GM18526 (cell line): ENCODE measurements around the gene AOC2.

ENCODE experiments used
- POLR2A ChIP-seq: IDR thresholded peaks from 3 replicates; pipeline ENCODE4 v1.6.1; 2011; ENCODE audit not compliant: insufficient read length; ENCODE audit errors: extremely low read depth

AOC2 gene

GRCh38 chr17:42817866-42818265 is 26.5 kb upstream of the AOC2 start:
- no peak for TF ChIP-seq POLR2A

DNA sequence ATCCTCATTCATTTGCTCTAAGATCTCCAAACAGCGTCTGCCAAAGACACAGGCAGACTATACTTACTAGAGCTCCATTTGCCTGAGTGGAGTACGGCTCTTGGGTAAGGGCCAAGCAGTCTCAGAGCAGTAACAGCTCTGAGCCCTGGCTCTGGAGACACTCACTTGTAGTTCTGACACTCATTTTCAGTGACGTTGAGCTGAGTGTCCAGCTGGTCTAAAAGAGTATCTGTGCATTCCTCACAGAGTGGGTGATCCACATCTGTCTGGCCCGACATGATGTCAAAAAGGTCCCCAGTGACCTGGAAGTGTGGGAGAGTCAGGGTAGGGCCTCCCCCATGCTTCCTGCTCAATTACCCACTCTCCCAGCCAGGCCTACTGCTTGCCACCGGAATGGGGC is 26.0 kb upstream of the AOC2 start:
- TF ChIP-seq POLR2A: no peak

DNA sequence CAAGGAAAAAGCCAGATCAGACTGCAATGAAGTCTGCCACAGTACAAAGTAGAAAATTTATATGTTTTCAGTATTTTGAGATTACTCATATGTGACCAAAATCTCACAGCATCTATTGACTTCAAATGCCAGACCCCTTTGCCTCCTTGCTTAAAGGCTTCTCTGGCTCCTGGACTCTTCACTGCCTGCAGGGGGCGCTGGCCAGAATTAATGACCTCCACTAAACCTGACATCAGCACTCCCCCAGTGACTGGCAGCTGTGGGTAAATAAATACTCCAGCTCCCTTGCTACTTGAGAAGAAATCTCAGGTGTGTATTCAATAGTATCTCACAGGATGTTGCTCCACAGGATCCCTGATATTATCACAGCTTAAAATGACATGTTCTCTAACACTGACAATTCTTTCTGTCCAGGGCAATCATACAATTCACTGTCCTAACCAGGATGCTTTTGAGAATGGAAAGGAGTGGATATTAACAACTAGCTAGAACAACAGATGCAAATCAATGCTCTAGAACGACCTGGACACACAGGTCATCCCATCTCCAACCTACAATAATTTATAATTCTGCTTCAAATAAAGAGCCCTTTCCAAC is 24.3 kb upstream of the AOC2 start:
- no peak for TF ChIP-seq POLR2A

GRCh38 chr17:42821176-42821575 is 23.2 kb upstream of the AOC2 start:
- TF ChIP-seq POLR2A: no peak

- TF ChIP-seq POLR2A: no peak
Measured at GRCh38 chr17:42827472-42827871, 16.9 kb upstream of the AOC2 start.

DNA sequence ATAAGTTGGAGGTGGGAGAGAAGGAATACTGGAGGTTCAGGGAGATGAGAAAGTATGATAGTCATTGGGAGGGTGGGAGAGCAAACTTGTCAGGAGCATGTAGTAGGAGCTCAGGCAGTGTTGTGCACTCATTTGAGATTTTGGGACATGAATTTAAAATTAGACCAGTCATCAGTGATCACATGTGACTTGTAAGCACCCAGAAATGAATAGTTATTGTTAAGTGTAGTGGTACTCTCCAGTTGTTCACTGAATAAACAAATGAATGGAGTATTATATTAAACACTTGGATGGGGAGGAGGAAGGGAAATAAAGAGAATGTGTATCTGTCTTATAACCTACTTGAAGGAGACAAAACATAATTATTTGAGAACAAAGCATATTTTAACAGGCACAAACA is 13.4 kb upstream of the AOC2 start:
- TF ChIP-seq POLR2A: no peak

GRCh38 chr17:42832213-42832933 is 12.0 kb upstream of the AOC2 start:
- TF ChIP-seq POLR2A: no peak

DNA sequence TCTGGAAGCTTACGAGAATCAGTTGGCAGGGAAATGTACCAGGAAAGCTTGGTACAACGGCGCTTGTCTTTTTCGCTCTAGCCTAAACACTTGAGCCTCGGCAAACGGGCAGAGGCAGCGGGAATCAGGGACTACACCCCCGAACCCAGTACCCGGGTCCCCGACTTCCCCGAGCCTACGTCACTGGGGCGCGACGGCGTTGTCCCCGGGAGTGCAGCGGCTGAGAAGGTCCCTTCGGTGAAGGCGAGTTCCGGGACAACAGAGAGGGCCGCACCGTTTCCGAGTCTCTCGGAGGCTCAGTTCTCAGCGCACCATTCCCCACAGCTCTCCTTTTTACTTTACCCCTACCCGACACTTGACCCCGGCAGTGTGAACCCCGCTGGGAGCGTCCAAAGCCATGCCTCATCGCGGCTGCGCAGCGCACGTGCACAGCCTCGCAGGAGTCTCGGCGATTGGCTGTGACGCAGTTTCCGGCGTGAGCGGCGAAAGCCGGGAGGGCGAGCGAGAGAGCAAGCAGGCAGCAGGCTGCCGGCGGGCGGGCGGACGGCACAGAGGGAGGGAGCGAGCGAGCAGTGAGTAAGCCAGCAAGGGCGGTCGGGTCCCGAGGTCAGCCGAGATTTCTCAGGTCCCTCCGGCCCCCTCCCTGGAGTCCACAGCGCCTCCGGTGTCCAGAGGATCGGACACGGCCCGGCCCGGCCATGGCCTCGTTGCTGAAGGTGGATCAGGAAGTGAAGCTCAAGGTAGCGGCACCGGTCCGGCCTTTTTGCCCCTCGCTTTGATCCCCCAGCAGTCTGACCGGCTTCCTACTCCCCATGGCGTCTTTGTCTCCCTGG is 11.2 kb upstream of the AOC2 start, which contains the start of gene PSME3:
PSME3 (plus strand) TSS at position 464 of the 833 bp plus-strand sequence; CDS start at position 699, 235 bp downstream.
- TF ChIP-seq POLR2A: peak; percentile 89

DNA sequence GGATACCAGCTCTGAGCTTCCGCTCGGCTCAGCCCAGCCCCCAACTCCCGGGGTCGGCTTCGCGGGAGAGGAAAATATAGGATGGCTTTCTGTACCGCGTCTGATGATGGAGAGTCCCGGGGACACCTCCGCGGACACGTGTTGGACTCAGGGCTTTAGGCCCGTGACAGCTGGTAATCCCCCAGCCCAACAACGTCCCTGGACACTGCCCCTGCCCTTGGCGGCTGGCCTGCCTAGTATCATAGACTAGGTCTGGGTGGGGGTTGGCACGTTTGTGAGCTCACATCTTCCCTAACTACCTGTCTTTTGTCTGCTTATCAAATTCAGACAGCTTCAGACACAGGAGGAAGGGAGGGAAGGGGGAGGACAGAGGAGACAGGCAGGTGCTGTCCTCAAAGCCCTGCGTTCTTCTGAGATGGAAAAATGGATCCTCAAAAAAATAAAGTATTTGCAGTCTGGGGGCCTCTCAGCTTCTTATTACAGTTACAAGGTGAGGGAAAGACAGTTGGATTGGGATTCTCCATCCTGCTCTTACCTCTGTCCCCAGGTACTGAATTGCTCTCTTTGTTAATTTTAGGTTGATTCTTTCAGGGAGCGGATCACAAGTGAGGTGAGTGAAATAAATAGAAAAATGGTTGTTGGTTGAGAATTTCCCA is 10.5 kb upstream of the AOC2 start:
- TF ChIP-seq POLR2A: no peak

DNA sequence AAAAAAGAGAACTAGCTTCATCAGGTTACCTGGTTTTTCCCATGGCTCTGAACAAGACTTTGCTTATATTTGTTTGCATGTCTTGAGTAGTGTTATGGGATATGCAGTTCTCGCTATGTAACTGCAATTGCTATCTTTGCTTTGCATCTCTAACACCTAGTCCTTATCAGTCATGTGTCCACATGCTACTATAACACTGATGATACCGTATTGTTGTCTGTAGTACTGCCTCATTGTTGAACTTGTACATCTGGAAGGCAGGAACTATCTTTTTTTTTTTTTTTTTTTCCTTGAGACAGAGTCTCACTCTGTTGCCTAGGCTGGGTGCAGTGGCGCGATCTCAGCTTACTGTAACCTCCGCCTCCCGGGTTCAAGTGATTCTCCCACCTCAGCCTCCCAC is 8.6 kb upstream of the AOC2 start:
- TF ChIP-seq POLR2A: no peak

- TF ChIP-seq POLR2A: no peak
Measured at GRCh38 chr17:42841975-42842685, 2.2 kb upstream of the AOC2 start.

- no peak for TF ChIP-seq POLR2A
Measured at GRCh38 chr17:42843358-42843934, 934 bp upstream of the AOC2 start.

DNA sequence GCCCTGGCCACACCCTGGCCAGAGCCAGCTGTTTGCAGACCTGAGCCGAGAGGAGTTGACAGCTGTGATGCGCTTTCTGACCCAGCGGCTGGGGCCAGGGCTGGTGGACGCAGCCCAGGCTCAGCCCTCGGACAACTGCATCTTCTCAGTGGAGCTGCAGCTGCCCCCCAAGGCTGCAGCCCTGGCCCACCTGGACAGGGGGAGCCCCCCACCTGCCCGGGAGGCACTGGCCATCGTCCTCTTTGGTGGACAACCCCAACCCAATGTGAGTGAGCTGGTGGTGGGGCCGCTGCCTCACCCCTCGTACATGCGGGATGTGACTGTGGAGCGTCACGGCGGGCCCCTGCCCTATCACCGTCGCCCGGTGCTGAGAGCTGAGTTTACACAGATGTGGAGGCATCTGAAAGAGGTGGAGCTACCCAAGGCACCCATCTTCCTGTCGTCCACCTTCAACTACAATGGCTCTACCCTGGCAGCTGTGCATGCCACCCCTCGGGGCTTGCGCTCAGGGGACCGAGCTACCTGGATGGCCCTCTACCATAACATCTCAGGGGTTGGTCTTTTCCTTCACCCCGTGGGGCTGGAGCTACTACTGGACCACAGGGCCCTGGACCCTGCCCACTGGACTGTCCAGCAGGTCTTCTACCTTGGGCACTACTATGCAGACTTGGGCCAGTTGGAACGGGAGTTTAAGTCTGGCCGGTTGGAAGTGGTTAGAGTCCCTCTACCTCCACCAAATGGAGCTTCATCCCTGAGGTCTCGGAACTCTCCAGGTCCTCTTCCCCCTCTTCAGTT is 578 bp downstream of the AOC2 start:
- no peak for TF ChIP-seq POLR2A

GRCh38 chr17:42845556-42845917 is 1.2 kb downstream of the AOC2 start:
- TF ChIP-seq POLR2A: no peak
